Measurements from ENCODE around the gene MNAT1.
"Not testable (repeated sequence)": the region's sequence is repeated elsewhere in the genome, so short reads cannot be mapped to it uniquely, and the experiment has no call there.

MNAT1 gene

GRCh38 chr14:60721326-60722106 lies 13.0 kb upstream of the MNAT1 start:
- Histone ChIP-seq H3K9ac (ENCODE audit: low read depth, low read length) (peak overlapping the region; percentile 90; the same call in 1 of the 2 replicates), H3K27ac (ENCODE audit: low read length) (no peak overlapping the region), H3K36me3 (ENCODE audit: insufficient read depth, low read depth, low read length) (peaks cover 34% of the 10 kb centered on the region), H3K4me3 (ENCODE audit: low read length) (peak overlapping the region; percentile 95), H3K4me1 (ENCODE audit: insufficient read depth, low read length) (peaks cover 14% of the 10 kb centered on the region), H3K27me3 (ENCODE audit: insufficient read depth, low read length) (peaks cover 18% of the 10 kb centered on the region), H3K9me3 (ENCODE audit: insufficient read depth, low read depth, low read length) (no peaks in the 10 kb centered on the region)

GRCh38 chr14:60722107-60722356 lies 12.5 kb upstream of the MNAT1 start:
- peaks cover 34% of the 10 kb centered on the region for H3K36me3 ChIP-seq (ENCODE audit: insufficient read depth, low read depth, low read length)
- H3K27ac ChIP-seq (ENCODE audit: low read length) = no peak overlapping the region
- H3K9me3 ChIP-seq (ENCODE audit: insufficient read depth, low read depth, low read length) = no peaks in the 10 kb centered on the region
- peak overlapping the region; percentile 90; the same call in 1 of the 2 replicates for H3K9ac ChIP-seq (ENCODE audit: low read depth, low read length)
- peaks cover 14% of the 10 kb centered on the region for H3K4me1 ChIP-seq (ENCODE audit: insufficient read depth, low read length)
- H3K4me3 ChIP-seq (ENCODE audit: low read length) = peak overlapping the region; percentile 95
- peaks cover 18% of the 10 kb centered on the region for H3K27me3 ChIP-seq (ENCODE audit: insufficient read depth, low read length)

- Histone ChIP-seq H3K27me3 (ENCODE audit: insufficient read depth, low read length) (peaks cover 18% of the 10 kb centered on the region), H3K36me3 (ENCODE audit: insufficient read depth, low read depth, low read length) (peaks cover 29% of the 10 kb centered on the region), H3K9ac (ENCODE audit: low read depth, low read length) (peak overlapping the region; percentile 90; the same call in 1 of the 2 replicates), H3K9me3 (ENCODE audit: insufficient read depth, low read depth, low read length) (no peaks in the 10 kb centered on the region), H3K4me3 (ENCODE audit: low read length) (peak overlapping the region; percentile 95), H3K4me1 (ENCODE audit: insufficient read depth, low read length) (peaks cover 14% of the 10 kb centered on the region), H3K27ac (ENCODE audit: low read length) (no peak overlapping the region)
These were observed 12.0 kb upstream of the MNAT1 start for GRCh38 chr14:60722357-60723115.

- Histone ChIP-seq H3K9me3 (ENCODE audit: insufficient read depth, low read depth, low read length) (no peaks in the 10 kb centered on the region), H3K27me3 (ENCODE audit: insufficient read depth, low read length) (peaks cover 18% of the 10 kb centered on the region), H3K36me3 (ENCODE audit: insufficient read depth, low read depth, low read length) (peaks cover 21% of the 10 kb centered on the region), H3K9ac (ENCODE audit: low read depth, low read length) (peak overlapping the region; percentile 90), H3K4me3 (ENCODE audit: low read length) (peak overlapping the region; percentile 95), H3K4me1 (ENCODE audit: insufficient read depth, low read length) (peaks cover 14% of the 10 kb centered on the region), H3K27ac (ENCODE audit: low read length) (peak overlapping the region; percentile 35)
These were observed 11.2 kb upstream of the MNAT1 start for GRCh38 chr14:60723116-60723906.

- peaks cover 18% of the 10 kb centered on the region for H3K27me3 ChIP-seq (ENCODE audit: insufficient read depth, low read length)
- H3K27ac ChIP-seq (ENCODE audit: low read length) = peak within 1 kb of the TSS; percentile 35
- H3K4me1 ChIP-seq (ENCODE audit: insufficient read depth, low read length) = peaks cover 14% of the 10 kb centered on the region
- peaks cover 14% of the 10 kb centered on the region for H3K36me3 ChIP-seq (ENCODE audit: insufficient read depth, low read depth, low read length)
- no peaks in the 10 kb centered on the region for H3K9me3 ChIP-seq (ENCODE audit: insufficient read depth, low read depth, low read length)
- peak within 1 kb of the TSS; percentile 95 for H3K4me3 ChIP-seq (ENCODE audit: low read length)
- peak within 1 kb of the TSS; percentile 90 for H3K9ac ChIP-seq (ENCODE audit: low read depth, low read length)
These were observed 10.5 kb upstream of the MNAT1 start, which contains the start of gene SIX4 for GRCh38 chr14:60723907-60724618. Gene SIX4, minus strand, starts transcription at chr14:60724351. Its CDS starts 277 bp downstream, at chr14:60724074.

- H3K9me3 ChIP-seq (ENCODE audit: insufficient read depth, low read depth, low read length); H3K9ac ChIP-seq (ENCODE audit: low read depth, low read length); H3K4me3 ChIP-seq (ENCODE audit: low read length); H3K36me3 ChIP-seq (ENCODE audit: insufficient read depth, low read depth, low read length); H3K27me3 ChIP-seq (ENCODE audit: insufficient read depth, low read length); H3K4me1 ChIP-seq (ENCODE audit: insufficient read depth, low read length); H3K27ac ChIP-seq (ENCODE audit: low read length): not testable (repeated sequence)
These were observed 3.3 kb upstream of the MNAT1 start for GRCh38 chr14:60731291-60731690.

GRCh38 chr14:60732840-60733483 lies 1.6 kb upstream of the MNAT1 start:
- Histone ChIP-seq H3K9me3 (ENCODE audit: insufficient read depth, low read depth, low read length) (no peaks in the 10 kb centered on the region), H3K27me3 (ENCODE audit: insufficient read depth, low read length) (peaks cover 8% of the 10 kb centered on the region; the same call in 1 of the 2 replicates), H3K27ac (ENCODE audit: low read length) (no peak overlapping the region), H3K9ac (ENCODE audit: low read depth, low read length) (no peak overlapping the region), H3K36me3 (ENCODE audit: insufficient read depth, low read depth, low read length) (no peaks in the 10 kb centered on the region), H3K4me3 (ENCODE audit: low read length) (no peak overlapping the region), H3K4me1 (ENCODE audit: insufficient read depth, low read length) (peaks cover 6% of the 10 kb centered on the region; the same call in 1 of the 2 replicates)

GRCh38 chr14:60735416-60735815 lies 855 bp downstream of the MNAT1 start:
- Histone ChIP-seq H3K9ac (ENCODE audit: low read depth, low read length) (peak overlapping the region; percentile 99), H3K4me3 (ENCODE audit: low read length) (peak overlapping the region; percentile 100), H3K9me3 (ENCODE audit: insufficient read depth, low read depth, low read length) (no peaks in the 10 kb centered on the region), H3K36me3 (ENCODE audit: insufficient read depth, low read depth, low read length) (no peaks in the 10 kb centered on the region), H3K4me1 (ENCODE audit: insufficient read depth, low read length) (peaks cover 6% of the 10 kb centered on the region; the same call in 1 of the 2 replicates), H3K27ac (ENCODE audit: low read length) (peak overlapping the region; percentile 97), H3K27me3 (ENCODE audit: insufficient read depth, low read length) (peaks cover 8% of the 10 kb centered on the region; the same call in 1 of the 2 replicates)

GRCh38 chr14:60736494-60736893 lies 1.9 kb downstream of the MNAT1 start:
- no peak overlapping the region for H3K27ac ChIP-seq (ENCODE audit: low read length)
- H3K9ac ChIP-seq (ENCODE audit: low read depth, low read length) = no peak overlapping the region; the same call in 1 of the 2 replicates
- no peaks in the 10 kb centered on the region for H3K36me3 ChIP-seq (ENCODE audit: insufficient read depth, low read depth, low read length)
- H3K27me3 ChIP-seq (ENCODE audit: insufficient read depth, low read length) = peaks cover 8% of the 10 kb centered on the region; the same call in 1 of the 2 replicates
- no peaks in the 10 kb centered on the region for H3K9me3 ChIP-seq (ENCODE audit: insufficient read depth, low read depth, low read length)
- peaks cover 6% of the 10 kb centered on the region; the same call in 1 of the 2 replicates for H3K4me1 ChIP-seq (ENCODE audit: insufficient read depth, low read length)
- H3K4me3 ChIP-seq (ENCODE audit: low read length) = peak overlapping the region; percentile 100

GRCh38 chr14:60738843-60739508 lies 4.4 kb downstream of the MNAT1 start:
- no peaks in the 10 kb centered on the region for H3K27me3 ChIP-seq (ENCODE audit: insufficient read depth, low read length)
- H3K36me3 ChIP-seq (ENCODE audit: insufficient read depth, low read depth, low read length) = no peaks in the 10 kb centered on the region
- H3K4me3 ChIP-seq (ENCODE audit: low read length) = no peak overlapping the region
- peaks cover 6% of the 10 kb centered on the region; the same call in 1 of the 2 replicates for H3K4me1 ChIP-seq (ENCODE audit: insufficient read depth, low read length)
- no peak overlapping the region for H3K27ac ChIP-seq (ENCODE audit: low read length)
- H3K9ac ChIP-seq (ENCODE audit: low read depth, low read length) = no peak overlapping the region
- no peaks in the 10 kb centered on the region for H3K9me3 ChIP-seq (ENCODE audit: insufficient read depth, low read depth, low read length)

Measured in iPS-20b (cell line).